Liver (tissue), 4 donors: Measurements from ENCODE around the gene ZC4H2. TPM values are rescaled to one million over a fixed set of nuclear protein-coding genes. Genes with fewer than 3 reads are reported as not detected.

ENCODE experiments used
- polyA plus RNA-seq, 2 donors: library from polyadenylated mRNA; stranded (reverse) in 1 of 2; unstranded in 1 of 2; fragments of 200-250 nt in 1 of 2; fragments of >200 nt in 1 of 2; fragmentation: Nextera tagmentation in 1 of 2; extraction: Ambion mirVana in 1 of 2; gene quantifications; one replicate each; pipeline versions ENCODE4 v1.2.1 to v1.2.3, GENCODE V29; 2013 to 2015
- total RNA-seq, 2 donors: library from RNA; depleted of rRNA; stranded (reverse); fragments of >200 nt; gene quantifications; one replicate each; pipeline ENCODE4 v1.2.3, GENCODE V29; 2014
- donor health status: healthy.
- donor health status: healthy.
- donor health status: healthy.

Gene ZC4H2
- total and polyA plus RNA-seq, 4 donors, result 1.8 to 5.2 (median 2.4) TPM

Other genes with a start within 250 kb of the ZC4H2 start
- gene ZC3H12B, start 58.4 kb upstream of the ZC4H2 start, total RNA-seq, result under 1 TPM; 0.42 to 0.50 TPM
- under 1 TPM; 0.29 to 0.38 TPM for gene ZC3H12B, start 58.4 kb upstream of the ZC4H2 start, polyA plus RNA-seq